ENCODE results near the gene TAGLN. TPM values are rescaled to one million over a fixed set of nuclear protein-coding genes. Genes with fewer than 3 reads are reported as not detected.

TAGLN gene
- total and polyA plus RNA-seq, 8 donors = 575 to 3,801 (median 2,089) TPM

Other genes with a start within 250 kb of the TAGLN start
- gene SIK3, start 100.9 kb upstream of the TAGLN start, total RNA-seq = 10 to 100 TPM in 4 of 5 donors, 1 to 10 TPM in 1; 8.7 to 97.8 (median 44.3) TPM
- gene SIK3, start 100.9 kb upstream of the TAGLN start, polyA plus RNA-seq = 1 to 10 TPM; 6.5 to 7.8 (median 7.0) TPM
- gene PAFAH1B2, start 55.1 kb upstream of the TAGLN start, total RNA-seq = 100 to 1,000 TPM in 1 of 5 donors, 10 to 100 TPM in 4; 31.9 to 174 (median 63.0) TPM
- gene PAFAH1B2, start 55.1 kb upstream of the TAGLN start, polyA plus RNA-seq = 10 to 100 TPM; 14.9 to 30.7 (median 27.5) TPM
- gene SIDT2, start 20.6 kb upstream of the TAGLN start, total RNA-seq = 100 to 1,000 TPM in 3 of 5 donors, 10 to 100 TPM in 2; 15.1 to 310 (median 132) TPM
- gene SIDT2, start 20.6 kb upstream of the TAGLN start, polyA plus RNA-seq = 10 to 100 TPM; 16.9 to 39.4 (median 24.3) TPM
- gene PCSK7, start 32.7 kb downstream of the TAGLN start, total RNA-seq = 100 to 1,000 TPM in 3 of 5 donors, 10 to 100 TPM in 2; 64.8 to 232 (median 139) TPM
- gene PCSK7, start 32.7 kb downstream of the TAGLN start, polyA plus RNA-seq = 10 to 100 TPM; 14.1 to 23.6 (median 20.4) TPM
- gene RNF214, start 33.3 kb downstream of the TAGLN start, total RNA-seq = 10 to 100 TPM in 4 of 5 donors, 1 to 10 TPM in 1; 6.7 to 21.6 (median 13.8) TPM
- gene RNF214, start 33.3 kb downstream of the TAGLN start, polyA plus RNA-seq = 10 to 100 TPM in 1 of 3 donors, 1 to 10 TPM in 2; 6.8 to 11.2 (median 8.0) TPM
- 1 to 10 TPM; 1.8 to 7.6 (median 5.5) TPM for gene BACE1-AS, start 92.0 kb downstream of the TAGLN start, total RNA-seq
- gene BACE1-AS, start 92.0 kb downstream of the TAGLN start, polyA plus RNA-seq = 1 to 10 TPM; 1.5 to 8.0 (median 2.9) TPM
- 10 to 100 TPM; 12.8 to 21.1 (median 16.4) TPM for gene BACE1, start 116.9 kb downstream of the TAGLN start, total RNA-seq
- 1 to 10 TPM; 3.3 to 6.0 (median 4.4) TPM for gene BACE1, start 116.9 kb downstream of the TAGLN start, polyA plus RNA-seq
- gene CEP164, start 128.5 kb downstream of the TAGLN start, total RNA-seq = 10 to 100 TPM; 11.7 to 40.9 (median 26.1) TPM
- gene CEP164, start 128.5 kb downstream of the TAGLN start, polyA plus RNA-seq = 10 to 100 TPM in 2 of 3 donors, 1 to 10 TPM in 1; 9.5 to 18.6 (median 12.0) TPM